G401.6 (cell line): ENCODE data around the gene TP53INP2.
"Not testable (repeated sequence)": the region's sequence is repeated elsewhere in the genome, so short reads cannot be mapped to it uniquely, and the experiment has no call there.

ENCODE experiments used
- FAIRE-seq: peaks from 2 replicates; lab custom pipeline; 2012; peaks lifted over from hg19 to GRCh38; lab: Jason Lieb, UNC

Gene TP53INP2

DNA sequence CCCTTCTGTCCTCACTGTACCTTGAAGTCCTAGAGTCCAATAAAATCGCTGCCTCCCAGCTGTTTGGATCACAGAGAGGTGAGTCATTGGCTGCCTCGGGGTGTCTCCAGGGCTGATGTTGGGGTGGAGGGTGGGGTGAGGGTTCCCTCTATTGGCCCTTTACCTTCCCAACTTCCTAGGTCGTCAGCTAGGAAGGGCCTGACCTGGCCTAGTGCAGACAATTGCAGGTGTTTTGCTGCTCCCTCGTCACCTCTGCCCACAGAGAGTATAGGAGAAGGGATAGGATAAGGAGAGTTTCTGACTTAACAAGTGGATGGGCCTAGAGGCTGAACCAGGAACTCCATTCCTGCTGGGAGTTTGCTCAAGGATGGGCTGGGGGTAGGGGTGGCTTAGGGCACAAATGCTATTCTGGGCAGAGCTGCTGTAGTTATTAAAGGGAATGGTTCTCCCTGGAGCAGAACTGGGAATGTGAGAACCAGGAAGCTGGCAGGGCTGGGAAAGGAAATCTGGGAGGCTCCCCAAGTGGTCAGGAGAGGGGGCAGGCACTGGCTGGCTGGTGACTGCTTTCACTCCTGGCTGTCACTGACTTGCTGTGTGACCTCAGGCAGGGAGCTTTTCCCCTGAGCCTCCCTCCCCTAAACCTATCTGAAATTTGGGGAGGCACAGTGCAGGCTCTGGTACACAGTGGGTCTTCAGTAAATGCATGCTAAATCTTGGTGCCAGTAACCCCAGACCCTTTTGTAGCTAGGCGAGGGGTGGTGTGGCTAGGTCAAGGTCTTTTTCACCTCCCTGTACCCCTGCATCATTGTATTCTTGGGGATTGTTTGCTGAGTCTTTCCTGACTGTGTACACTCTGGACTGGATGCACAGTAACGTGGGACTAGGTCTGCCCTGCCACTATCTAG lies 1.5 kb downstream of the TP53INP2 start:
- FAIRE-seq: no peak

DNA sequence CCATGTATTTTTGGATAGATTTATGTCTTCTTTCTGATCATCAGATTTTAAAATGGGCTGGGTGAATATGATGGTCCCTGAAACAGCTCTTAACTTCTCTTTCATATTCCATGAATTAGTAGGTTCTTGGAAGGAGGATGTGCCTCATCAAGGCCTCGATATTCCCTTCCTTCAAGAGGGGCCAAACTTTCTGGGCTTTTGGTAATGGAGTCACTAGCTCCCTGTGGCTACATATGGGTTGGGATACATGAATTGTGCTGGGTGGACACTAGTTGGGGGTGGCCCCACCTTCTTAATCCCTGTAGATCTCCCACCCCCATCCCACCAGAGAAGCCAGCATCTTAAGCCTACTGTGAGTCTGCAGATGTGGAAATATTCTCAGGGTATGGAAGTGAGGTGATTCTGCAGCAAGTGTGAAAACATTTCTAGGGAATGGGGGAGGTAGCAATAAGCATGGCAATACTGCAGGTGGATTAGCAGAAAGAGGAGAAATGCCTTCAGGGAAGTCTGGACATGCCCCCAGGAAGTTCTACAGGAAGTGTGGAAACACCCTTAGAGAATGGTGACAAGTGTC lies 2.2 kb downstream of the TP53INP2 start:
- no peak for FAIRE-seq

DNA sequence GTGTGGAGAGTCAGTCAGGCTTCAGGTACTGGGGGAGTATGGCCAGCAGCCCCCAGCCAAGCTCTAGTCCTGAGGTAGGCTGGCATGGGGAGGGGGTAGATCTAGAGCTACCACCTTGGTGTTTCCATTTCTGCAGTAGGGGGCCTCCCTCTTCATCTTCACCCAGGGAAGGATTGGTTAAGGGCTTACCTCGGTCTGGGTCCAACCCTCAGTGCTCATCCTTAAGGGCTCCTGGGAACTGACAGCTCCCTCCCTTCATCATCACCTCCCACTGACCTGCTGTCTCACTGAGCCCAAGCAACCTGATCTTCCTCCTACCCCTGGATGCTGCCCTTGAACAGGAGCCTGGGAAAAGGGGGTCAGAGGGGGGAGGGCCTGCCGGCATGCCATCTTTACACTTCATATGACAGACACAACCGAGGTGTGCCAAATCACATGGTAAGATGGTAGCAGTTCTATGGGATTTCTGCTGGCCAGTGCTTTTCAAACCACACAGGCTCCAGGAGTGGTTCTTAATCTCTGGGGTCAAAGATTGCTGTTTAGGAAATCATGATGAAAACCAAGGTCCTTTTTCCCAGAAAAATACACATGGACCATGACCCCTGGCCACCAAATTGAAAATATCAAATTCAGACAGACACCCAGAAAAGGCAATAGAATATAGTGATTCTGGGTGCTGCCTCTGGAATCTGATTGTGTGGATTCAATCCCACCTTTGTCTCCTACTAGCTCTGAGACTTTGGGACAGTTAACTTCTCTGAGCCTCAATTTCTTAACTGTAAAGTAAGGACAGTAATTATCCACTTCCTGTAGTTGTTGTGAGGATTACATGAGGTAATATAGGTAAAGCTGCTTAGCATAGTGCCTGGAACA lies 3.0 kb downstream of the TP53INP2 start:
- no peak for FAIRE-seq

DNA sequence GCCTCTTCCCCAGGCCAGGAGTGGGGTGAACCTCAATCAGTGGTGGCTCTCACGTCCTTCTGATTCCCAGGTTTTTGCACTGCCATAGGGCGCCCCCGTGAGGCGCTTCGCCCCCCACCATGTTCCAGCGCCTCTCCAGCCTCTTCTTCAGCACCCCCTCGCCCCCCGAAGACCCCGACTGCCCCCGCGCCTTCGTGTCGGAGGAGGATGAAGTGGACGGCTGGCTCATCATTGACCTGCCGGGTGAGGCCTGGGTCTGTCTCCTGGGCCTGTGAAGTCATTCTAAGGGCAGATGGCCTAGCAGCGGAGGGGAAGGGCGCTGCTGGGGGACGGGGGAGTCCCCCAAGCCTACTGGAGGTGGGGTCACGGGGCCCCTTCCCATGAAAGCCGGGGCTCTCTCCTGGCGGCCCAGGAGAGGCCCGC lies 4.5 kb downstream of the TP53INP2 start:
- FAIRE-seq: no peak

DNA sequence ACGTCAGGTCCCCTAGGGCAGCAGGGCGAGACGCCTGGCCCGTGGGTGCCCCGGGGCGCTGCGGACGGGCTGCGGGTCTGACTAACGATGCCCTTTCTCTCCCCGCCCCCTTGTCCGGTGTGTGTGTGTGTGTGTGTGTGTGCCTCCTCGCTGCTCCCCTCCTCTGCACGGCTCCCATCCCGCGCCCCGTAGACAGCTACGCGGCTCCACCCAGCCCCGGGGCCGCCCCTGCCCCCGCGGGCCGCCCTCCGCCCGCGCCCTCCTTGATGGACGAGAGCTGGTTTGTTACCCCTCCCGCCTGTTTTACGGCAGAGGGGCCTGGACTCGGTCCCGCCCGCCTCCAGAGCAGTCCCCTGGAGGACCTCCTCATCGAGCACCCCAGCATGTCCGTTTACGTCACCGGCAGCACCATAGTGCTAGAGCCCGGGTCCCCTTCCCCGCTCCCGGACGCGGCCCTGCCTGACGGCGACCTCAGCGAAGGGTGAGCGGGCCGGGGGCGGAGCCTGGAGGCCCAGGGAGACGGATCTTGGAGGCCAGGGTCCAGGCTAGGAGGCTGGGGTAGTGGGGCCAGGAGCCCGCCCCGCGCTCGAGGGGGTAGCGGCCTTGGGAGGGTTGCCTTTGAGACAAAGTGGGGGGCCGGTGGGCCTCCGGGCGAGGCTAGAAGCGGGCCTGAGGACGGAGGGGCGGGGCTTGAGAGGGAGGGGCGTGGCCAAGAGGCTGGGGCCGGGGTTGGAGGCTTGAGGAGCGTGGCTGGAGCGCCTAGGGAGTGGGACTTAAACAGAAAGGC lies 5.1 kb downstream of the TP53INP2 start:
- no peak for FAIRE-seq

DNA sequence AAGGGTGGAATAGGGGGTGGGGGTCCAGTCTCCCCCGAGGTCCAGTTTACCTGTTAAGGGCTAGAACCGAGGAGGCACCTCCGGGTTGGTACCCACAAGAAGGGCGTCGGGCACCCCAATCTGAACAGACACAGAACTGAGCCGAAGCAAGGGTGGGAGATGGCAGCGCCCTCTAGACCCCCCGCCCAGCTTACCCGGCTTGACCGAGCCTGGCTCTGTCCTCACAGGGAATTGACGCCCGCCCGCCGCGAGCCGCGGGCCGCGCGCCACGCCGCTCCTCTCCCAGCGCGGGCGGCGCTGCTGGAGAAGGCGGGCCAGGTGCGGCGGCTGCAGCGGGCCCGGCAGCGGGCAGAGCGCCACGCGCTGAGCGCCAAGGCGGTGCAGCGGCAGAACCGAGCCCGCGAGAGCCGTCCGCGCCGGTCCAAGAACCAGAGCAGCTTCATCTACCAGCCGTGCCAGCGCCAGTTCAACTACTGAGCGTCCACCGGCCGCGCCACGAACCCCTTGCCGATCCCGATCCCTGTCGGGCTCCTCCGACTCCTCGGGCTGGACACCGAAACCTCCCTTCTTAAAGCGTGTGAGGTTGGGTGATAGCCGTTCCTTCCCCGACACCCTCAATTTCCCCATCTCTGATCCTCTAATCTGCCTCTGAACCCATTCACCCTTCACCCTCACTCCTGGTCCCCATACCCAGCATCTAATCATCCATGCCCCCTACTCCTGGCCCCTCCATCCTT lies 5.9 kb downstream of the TP53INP2 start:
- FAIRE-seq: no peak

DNA sequence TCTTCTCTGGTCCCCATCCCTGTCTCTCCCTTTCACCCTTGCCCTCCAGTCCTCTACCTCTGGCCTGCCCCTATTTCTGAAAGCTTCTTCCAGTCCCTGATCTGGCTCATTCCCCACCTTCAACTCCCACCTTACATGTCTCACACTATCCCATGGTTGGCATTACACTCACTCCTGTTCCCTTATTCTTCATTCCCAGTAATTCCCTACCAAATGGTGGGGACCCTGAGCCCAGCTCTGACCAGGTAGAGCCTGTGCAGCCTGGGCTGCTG lies 6.4 kb downstream of the TP53INP2 start:
- no peak for FAIRE-seq

DNA sequence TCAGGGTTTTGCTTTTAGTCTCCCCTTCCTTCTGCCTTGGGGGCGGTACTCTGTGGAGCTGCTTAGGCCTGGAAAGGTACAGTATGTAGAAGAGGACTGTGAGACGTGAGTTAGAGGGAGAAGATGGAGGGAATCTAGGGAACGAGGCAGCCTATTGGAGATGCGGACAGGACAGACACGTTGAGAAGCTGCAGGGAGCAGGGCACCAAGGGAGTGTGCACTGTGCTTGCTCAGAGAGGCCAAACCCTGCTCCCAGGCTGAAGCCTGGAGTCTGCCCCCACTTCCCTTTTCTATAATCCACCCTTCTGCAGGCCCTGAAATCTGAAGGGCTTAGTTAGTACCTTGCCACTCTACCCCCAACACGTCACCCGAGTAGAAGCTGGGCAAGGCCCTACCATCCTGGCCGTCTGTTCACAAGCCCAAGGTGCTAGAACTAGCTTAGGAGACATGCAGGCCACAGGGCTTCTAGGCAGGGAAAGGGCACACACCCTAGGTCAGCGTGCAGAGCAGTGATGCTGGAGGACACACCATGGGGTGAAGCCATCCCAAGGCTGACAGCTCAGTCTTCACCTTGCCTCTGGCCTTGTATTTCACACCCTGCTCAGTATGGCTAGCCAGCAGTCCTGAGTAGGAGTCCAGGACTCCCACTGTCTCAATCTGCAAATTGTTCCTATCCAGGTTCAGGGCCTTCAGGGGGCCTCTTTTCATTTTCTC lies 6.9 kb downstream of the TP53INP2 start:
- FAIRE-seq: no peak

DNA sequence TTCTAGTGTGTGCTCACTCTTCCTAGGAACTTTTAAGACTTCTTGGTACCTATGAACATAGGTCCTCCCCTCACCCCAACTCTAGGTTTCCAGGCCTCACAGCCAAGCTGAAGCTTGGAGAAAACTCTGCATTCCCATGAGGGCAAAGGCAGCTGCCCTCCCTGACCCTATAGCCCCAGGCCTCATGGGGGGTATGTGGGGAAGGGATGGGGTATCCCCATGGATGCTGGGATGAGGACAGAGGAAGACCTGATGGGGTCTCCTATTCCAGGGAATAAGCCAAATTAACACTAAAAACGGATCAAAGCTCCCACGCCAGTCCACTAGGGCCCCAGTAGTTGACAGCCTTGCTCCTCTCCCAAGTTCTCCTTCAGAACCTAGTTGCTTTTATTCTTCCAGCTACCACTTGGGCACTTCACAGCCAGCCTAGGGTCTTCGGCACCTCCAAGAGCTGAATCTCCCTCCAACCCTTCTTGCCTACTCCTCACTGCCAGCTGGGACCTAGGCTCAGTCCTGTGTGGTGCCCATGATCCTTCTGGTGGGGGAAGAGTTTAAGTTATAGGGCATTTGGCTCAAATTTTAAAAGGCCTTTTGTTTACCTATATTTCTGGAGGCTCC lies 7.8 kb downstream of the TP53INP2 start:
- FAIRE-seq: no peak

DNA sequence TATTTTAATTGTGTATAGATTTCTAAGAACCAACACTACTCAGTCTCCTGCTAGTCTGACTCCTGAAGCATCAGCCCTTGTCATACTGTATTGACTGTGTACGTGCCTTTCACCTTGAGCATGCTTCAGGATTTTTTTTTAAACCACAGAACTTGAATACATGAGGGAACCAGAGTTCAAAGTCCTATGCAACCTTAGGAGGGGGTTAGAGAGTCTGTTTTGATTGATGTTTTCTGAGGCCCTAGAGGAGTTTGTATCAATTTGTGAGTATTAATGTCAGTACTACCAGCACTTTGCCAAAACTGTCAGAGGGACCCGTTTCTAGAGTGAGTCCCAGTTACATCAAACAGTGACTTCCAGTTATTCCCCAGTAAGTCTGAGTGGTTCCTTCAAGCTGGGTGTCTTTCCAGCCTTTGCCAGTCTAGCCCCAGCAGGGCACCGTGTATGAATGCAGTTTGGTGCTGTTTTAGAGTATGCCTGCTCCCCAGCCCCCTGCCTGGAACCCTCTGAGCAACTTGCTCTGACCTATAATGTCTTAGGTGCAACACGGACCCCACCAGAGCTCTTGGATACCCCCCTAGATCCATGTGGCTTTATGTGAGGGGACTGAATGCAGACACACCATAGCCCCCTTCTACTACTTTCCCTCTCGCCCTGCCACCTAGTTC lies 8.5 kb downstream of the TP53INP2 start:
- FAIRE-seq: no peak

DNA sequence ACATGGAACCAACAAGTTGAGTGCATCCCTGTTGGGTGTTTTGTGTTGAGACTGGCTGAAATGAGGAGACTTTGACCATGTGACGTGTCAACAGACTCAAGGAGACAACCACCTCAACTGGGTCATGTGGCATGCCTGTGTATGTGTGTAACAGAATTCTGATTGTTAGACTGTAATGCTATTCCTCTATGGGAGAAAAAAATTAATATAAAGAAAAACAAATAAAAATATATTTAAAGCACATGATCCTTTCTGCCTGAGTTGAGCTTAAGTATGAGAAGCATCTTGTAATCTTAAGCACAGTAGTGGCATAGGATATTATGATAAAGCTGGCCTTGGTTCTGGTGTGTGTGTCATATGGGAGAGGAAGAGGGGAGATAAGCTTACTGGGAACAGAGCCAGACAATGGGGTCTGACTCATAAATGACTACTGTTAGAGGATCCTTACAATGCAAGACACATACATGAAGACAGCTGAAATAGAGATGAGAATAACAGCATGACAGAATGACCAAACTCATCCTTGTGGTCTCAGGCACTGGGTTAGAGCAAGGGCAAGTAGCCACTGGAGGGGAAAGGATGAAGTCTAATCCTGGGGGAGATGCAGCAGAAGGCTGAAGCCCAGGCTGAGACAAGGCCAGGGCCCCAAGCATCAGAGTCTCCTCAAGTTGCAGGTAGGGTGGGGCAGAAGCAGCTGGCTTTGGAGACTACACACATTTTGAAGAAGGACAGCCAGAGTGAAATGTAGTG lies 9.2 kb downstream of the TP53INP2 start:
- no peak for FAIRE-seq

DNA sequence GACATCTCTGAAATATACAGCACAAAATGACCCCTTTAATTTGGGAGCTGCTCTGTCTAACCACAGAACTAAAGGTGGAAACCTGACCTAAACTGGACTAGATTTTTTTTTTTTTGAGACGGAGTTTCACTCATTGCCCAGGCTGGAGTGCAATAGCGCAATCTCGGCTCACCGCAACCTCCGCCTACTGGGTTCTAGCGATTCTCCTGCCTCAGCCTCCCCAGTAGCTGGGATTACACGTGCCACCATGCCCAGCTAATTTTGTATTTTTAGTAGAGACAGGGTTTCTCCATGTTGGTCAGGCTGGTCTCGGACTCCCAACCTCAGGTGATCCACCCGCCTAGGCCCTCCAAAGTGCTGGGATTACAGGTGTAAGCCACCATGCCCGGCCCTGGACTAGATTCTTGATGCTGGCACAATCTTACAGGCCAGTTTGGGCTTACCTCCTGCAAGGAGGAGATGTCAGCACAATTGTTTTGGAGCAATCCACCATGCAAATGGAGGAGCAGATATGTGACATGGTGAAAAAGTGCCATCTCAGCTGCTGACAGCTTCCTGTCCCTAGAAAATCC lies 9.9 kb downstream of the TP53INP2 start:
- FAIRE-seq: not testable (repeated sequence)

DNA sequence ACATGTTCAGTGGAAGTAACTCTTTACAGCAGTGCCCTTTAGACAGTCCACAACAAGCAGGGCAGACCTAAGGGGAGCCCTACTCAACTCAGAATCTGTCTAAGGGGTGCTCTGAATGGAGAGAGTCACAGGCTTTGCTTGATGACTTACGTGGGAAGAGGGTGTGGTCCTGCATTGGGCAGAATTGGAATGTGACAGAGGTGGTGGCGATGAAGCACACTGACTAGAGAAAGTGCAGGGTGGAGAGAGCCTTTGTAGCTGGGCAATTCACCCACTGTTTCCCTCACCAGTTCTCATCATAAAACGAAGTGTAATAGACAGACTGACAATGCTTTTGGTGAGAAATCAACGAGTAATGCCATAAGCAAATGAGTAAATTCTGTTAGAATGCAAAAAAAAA lies 11.2 kb downstream of the TP53INP2 start:
- FAIRE-seq: no peak

DNA sequence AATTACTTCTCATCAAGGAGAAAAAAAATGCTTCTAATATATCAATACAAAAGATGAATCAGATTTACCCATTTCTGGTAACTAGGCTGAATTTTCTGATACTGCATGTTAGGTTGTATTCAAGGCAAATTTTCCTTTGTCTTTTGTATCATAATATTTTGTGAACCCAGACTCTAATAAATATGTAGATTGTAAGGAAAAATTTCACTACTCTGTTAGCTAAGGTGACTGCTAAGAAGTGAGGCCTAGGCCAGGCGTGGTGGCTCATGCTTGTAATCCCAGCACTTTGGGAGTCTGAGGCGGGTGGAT lies 12.7 kb downstream of the TP53INP2 start:
- no peak for FAIRE-seq

DNA sequence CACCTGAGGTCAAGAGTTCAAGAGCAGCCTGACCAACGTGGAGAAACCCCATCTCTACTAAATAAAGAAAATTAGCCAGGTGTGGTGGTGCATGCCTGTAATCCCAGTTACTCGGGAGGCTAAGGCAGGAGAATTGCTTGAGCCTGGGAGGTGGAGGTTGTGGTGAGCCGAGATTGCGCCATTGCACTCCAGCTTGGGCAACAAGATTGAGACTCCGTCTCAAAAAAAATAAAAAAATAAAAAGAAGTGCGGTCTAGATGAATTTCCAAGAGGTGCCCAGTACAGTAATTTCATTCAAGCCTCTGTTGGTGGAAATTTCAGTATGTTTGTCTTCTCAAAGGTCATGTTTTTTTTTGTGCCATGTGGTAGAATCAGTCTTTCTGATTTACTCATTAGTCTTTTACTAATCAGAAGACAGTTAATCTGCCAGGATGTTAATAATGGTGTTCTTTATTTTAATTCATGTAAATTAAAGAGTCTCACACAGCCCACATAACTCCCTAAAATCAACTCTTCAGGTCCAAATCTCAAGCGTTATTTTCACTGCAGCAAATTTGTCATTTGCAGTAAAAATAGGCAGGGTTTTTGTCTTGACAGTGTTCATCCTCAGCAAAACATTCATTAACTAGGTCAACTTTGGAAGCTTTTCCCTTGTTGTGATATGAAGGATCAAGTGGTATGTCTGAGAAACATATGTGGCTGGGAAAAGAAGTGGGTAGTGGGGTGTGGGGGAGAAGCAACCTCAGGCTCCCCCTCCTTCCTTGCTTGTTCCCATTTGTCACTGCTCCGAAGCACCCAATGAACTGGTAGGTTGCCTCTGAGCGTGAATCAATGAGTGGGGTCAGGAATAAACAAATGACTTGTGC lies 13.3 kb downstream of the TP53INP2 start:
- no peak for FAIRE-seq

DNA sequence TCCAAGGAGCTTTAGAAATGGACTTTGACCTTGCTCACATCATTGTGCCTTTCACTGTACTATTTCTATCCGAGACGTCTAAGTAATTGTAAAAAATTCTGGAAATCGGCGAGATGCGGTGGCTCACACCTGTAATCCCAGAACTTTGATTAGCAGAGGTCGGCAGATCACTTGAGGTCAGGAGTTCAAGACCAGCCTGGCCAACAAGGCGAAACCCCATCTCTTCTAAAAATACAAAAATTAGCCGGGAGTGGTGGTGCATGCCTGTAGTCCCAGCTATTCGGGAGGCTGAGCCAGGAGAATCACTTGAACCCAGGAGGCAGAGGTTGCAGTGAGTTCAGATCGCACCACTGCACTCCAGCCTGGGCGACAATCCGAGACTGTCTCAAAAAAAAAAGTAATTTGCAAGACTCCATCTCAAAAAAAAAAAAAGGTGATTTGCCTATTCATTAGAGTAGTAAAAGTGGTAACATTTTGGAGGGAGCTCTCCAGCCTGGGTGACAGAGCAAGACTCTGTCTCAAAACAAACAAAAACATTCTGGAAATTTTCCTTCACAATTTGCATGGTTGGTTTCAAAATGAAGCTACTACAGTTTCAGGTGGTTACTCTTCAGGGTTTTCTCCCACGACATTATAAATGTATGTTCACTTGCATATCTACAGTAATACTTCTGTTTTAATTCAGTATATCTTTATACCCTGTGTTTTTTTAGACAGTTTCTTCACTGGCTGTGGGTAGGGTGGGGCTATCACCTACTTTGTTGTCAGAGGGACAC lies 15.3 kb downstream of the TP53INP2 start:
- FAIRE-seq: not testable (repeated sequence)

DNA sequence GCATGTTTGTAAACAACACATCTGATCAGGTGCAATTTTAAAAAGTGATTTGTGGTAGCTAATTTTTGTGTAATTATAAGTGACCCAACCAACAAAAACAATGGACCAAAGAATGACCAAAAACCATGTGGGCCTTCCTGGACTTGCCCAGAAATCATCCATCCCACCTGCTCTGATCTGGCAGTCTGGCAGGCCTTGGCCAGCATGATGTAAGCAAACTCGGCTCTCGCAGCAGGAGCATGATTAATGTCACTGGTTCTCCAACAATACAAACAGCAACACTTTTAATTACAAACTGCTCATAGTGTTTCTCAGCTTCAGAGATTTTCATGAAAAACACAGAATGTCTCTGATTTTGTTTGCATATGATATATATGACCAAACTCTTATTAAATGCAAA lies 16.1 kb downstream of the TP53INP2 start:
- FAIRE-seq: no peak
